LNCAP (cell line): ENCODE measurements around the gene MAP1B.

Experiments
- TF ChIP-seq, protein P1 (sequence below): fragments of 450-650 bp; IDR thresholded peaks from 2 replicates; pipeline ENCODE4 v1.5.1; 2017; ENCODE audit warnings: mild to moderate bottlenecking

The MAP1B gene

DNA sequence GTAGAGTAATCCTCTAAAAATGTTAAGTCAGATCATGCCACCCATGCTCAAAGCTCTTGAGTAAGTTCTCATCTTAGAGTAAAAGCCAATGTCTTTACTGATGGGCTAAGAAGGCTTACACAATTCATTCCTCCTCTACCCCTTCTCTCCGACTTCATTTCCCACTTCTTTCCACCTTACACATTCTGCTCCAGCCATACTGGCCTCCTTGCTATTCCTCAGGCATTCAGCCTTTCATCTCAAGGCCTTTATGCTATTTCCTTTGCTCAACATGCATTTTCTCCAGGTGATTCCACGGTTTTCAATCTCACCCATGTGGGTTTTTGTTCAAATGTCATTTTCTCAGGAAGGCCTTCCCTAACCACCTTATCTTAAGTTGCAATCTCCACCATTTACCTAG lies 104.9 kb downstream of the MAP1B start:
- TF ChIP-seq, protein P1, sequence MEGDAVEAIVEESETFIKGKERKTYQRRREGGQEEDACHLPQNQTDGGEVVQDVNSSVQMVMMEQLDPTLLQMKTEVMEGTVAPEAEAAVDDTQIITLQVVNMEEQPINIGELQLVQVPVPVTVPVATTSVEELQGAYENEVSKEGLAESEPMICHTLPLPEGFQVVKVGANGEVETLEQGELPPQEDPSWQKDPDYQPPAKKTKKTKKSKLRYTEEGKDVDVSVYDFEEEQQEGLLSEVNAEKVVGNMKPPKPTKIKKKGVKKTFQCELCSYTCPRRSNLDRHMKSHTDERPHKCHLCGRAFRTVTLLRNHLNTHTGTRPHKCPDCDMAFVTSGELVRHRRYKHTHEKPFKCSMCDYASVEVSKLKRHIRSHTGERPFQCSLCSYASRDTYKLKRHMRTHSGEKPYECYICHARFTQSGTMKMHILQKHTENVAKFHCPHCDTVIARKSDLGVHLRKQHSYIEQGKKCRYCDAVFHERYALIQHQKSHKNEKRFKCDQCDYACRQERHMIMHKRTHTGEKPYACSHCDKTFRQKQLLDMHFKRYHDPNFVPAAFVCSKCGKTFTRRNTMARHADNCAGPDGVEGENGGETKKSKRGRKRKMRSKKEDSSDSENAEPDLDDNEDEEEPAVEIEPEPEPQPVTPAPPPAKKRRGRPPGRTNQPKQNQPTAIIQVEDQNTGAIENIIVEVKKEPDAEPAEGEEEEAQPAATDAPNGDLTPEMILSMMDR, result no peak

DNA sequence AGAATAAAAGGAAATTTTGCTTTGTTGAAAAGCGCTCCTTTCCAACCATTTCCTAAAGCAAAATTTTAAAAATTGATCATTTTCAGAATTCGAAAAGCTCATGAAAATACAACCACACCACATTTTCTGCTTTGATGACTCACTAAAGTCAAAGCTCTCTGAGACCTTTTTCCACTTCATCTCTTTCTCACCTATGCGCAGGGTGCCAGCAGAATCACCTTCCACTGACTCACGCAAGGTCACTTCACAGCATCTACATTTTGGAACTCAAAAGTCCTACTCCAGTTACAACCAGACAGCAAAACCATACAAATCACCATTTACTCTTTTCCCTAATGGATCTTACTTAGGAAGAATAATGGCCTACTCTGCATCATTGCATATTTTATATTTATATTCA lies 106.2 kb downstream of the MAP1B start:
- TF ChIP-seq, protein P1, result no peak

DNA sequence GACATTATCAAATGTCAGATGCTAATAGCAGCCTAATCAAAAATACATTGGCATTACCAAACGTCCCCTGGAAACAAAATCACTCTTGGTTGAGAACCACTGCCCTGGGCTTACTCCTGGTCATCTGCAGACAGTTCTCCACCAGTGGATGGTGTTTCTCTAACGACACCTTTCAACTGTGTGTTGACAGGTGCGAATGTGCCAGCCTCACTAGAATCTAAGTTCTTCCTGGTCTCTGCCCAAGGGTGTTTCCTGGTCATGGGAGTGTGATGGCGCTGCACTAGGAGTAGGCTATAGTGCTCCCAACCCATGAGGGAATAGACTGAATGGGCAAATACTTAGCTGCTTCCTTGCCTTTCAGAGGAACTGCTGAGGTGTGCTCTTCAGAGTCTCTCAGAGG lies 106.9 kb downstream of the MAP1B start:
- TF ChIP-seq, protein P1, result no peak

DNA sequence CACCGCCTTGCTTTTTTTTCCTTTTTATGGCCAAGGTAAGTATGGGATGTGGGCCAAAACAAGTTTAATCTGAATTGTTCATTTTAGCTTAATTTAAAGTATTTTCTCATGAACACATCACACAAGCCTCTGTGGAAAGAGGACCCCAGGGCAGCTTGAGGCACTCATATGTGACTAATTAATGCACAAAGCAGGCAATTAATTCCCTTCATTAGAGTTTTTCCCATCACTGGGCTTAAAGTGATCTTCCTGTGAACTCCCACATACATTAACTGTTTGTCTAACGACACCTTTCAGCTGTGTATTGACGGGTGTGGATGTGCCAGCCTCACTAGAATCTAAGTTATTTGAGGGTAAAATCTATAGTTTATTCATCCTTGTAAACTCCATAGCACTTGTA lies 109.5 kb downstream of the MAP1B start:
- TF ChIP-seq, protein P1, result no peak

DNA sequence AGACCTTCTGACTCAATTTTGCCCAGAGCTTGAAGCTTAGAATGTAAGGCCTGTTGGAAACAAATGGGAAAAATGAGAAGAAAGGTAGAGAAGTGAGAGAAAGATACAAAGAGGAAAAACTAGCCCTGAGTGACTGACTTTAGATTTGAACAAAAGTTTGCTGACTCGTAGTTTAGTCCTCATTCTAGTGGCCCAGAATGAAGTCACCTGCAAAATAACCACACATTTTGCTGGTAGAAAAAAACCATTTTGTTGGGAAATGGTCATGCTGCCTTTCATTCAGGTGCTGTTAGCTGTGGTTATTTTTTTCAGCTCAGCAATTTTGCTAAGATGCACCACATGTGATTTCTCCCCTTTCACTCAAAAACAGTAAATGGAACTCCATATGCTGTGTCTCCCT lies 113.8 kb downstream of the MAP1B start:
- TF ChIP-seq, protein P1, result no peak

DNA sequence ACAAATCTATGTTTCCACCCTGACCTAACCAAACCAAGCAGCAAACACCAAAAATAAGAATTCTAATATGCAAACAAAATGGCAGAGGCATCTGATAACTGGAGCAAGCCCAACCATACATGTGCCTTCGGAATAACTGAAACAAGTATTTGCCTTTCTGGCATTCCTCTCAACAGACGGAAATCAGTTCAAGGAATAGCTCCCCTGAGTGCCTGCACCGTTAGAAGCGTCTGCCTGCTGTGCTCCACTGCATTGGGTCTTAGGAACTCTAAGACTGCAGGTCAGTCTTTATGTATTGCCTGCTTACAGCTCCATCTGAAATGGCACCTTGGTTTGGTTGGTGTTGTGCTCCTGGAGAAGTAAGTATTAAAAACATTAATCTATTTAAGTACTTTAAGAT lies 114.3 kb downstream of the MAP1B start:
- TF ChIP-seq, protein P1, result no peak

DNA sequence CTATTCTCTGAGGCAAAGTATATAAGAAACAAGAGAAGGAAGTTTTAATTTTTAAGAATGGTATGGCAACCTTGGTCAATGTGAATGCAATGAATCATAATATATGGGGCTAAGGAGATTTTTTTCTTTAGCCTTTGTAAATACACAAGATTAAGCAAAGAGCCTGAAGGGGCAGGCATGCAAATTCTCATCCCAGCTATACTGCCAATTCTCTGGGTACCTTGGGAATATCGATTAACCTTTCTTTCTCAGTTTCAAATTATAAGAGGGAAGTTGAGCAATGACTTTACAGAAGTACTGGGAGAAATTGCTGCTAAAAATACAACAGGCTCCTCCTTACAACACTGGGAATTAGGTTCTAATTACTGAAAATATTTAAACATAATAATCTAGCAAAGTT lies 115.2 kb downstream of the MAP1B start:
- TF ChIP-seq, protein P1, result no peak

DNA sequence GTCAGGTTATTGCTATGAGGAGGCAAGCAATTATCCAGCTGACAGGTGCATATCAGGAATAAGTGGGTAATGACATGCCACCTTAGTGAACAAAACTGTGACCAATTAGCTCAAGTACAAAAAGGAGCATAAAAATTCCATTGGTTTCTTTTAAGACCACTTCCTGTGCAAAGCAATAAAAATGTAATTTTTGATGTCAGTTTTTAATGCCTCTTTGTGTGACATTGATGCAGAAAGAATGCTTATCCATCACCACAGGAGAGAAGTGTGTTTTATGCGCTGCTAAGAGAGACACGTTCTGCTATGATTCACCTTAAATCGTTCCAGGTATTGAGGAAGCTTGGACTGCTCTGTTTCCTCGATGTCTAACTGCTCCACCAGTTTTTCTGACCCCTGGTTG lies 116.1 kb downstream of the MAP1B start:
- TF ChIP-seq, protein P1, result no peak
